ENCODE measurements around the gene CEBPA.

CEBPA gene

DNA sequence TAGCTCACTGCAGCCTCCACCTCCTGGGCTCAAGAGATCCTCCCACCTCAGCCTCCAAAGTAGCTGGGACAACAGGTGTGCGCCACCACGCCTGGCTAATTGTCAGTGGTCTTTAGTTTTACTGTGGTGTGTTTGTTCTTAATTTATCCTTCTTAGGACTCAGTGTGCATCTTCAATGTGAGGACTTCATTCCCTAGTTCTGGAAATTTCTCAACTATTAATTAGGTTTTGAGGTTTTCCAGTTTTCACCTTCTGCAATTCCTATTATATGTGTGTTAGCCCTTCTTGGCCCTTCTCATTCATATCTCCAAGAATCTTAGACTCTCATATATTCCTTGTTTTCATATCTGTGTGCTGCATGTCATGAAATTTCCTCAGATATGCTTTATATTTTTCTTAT, 44.5 kb downstream of the CEBPA start:
- TF ChIP-seq CTCF (conservative IDR thresholded peaks at IDR 0.05) (no peak), ZFX (IDR thresholded peaks at IDR 0.05) (no peak)
- no peak overlapping the region for H3K27ac ChIP-seq

GRCh38 chr19:33256261-33256660, 46.1 kb downstream of the CEBPA start:
- no peak for TF ChIP-seq CTCF (conservative IDR thresholded peaks at IDR 0.05)
- TF ChIP-seq ZFX (IDR thresholded peaks at IDR 0.05): no peak

DNA sequence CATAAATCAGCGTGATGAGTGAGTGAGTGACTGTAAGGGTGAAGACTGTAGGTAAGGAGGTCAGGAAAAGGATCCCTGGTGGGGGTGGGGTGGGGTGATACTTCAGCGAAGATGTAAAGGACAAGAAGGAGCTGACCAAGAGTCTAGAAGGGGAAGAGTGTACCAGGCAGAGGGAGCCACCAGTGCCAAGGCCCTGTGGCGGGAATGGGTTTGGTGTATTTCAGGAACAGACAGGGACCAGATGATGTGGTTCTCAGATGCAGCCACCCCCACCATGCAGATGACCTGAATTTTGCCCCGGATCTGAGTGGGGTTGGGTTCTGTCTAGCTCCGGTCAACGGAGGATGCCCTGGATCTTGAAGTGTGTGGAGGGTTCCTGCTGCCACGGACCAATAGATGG, 46.6 kb downstream of the CEBPA start:
- H3K27ac ChIP-seq: no peak overlapping the region
- TF ChIP-seq ZFX (IDR thresholded peaks at IDR 0.05) (no peak), CTCF (conservative IDR thresholded peaks at IDR 0.05) (no peak)

More at GRCh38 chr19:33256261-33256660, 46.1 kb downstream of the CEBPA start:
- no peak overlapping the region for H3K27ac ChIP-seq

GRCh38 chr19:33254245-33254824, 48.0 kb downstream of the CEBPA start:
- no peak overlapping the region for H3K27ac ChIP-seq
- TF ChIP-seq ZFX (IDR thresholded peaks at IDR 0.05) (no peak), CTCF (conservative IDR thresholded peaks at IDR 0.05) (no peak)

- no peak overlapping the region for H3K27ac ChIP-seq
- TF ChIP-seq CTCF (conservative IDR thresholded peaks at IDR 0.05): no peak
Observed at GRCh38 chr19:33252971-33253370, 49.4 kb downstream of the CEBPA start.

GRCh38 chr19:33252418-33252962, 49.8 kb downstream of the CEBPA start:
- H3K27ac ChIP-seq: no peak overlapping the region
- no peak for TF ChIP-seq ZFX (IDR thresholded peaks at IDR 0.05)
- no peak for TF ChIP-seq CTCF (conservative IDR thresholded peaks at IDR 0.05)

DNA sequence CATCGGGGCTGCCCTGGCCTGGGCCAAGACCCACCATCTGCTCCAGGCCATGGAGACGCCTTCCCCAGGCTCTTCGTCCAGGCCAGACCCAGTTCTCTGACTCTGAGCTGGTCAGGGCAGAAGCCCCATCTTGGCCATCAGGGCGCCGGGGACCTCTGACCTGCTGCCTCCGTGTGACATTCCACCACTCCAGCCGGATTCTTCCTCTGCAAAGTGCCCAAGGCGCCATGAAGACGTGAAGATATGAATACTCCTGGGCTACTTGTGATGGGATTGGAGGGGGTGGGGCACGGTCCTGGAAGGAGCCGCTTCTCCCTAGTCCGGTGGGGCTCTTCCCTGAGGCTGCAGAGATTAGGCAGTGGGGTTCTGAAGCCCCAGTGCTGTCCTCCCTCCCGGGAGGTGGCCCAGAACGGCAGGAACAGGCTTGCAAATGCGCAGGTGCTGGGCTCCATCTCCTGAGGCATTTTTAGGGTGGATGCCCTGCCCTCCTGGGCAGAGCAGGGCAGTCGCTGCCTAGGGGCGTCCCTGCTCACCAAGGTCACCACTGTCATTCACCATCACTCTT, 50.7 kb downstream of the CEBPA start:
- TF ChIP-seq ZFX (IDR thresholded peaks at IDR 0.05) (no peak), CTCF (conservative IDR thresholded peaks at IDR 0.05) (no peak)
- H3K27ac ChIP-seq: no peak overlapping the region

Data from C4-2B (cell line).